OCI-LY7 (cell line): Measurements from ENCODE around the gene TCFL5. TPM values are rescaled to one million over a fixed set of nuclear protein-coding genes. Genes with fewer than 3 reads are reported as not detected.
A peak's percentile ranks its signal among the peaks of the same experiment; 100 is the strongest.

Experiments
- BruUV-seq: library from RNA; stranded (reverse); fragments of 400-500 nt; replicated peaks from 2 replicates; lab custom pipeline; 2021; lab: Mats Ljungman, UMichigan
- CTCF ChIA-PET: fragments of 300-600 bp; sonication (Branson Sonifier 250); formaldehyde crosslinking; loops from one replicate; lab custom pipeline; 2022; ENCODE audit warnings: antibody characterized with exemption; ENCODE audit not compliant: unreplicated experiment; lab: Charles Lee
- POLR2A ChIA-PET: fragments of 300-600 bp; sonication (Branson Sonifier 250); formaldehyde crosslinking; loops from one replicate; lab custom pipeline; 2022; ENCODE audit warnings: antibody characterized with exemption; lab: Charles Lee
- DNase-seq: peaks from one replicate; pipeline ENCODE4 v3.0.0-alpha.2; 2015; ENCODE audit warnings: low spot score
- H2AFZ ChIP-seq: fragments of 200-600 bp; sonication (generic), shearing (Covaris generic); 2 replicates; pipeline ENCODE4 v1.6.1; 2014; ENCODE audit warnings: mild to moderate bottlenecking, antibody characterized with exemption, low read length, moderate library complexity
- H3K27ac ChIP-seq: fragments of 200-600 bp; sonication (generic); 2 replicates; pipeline ENCODE4 v1.5.1; 2014; ENCODE audit warnings: mixed run types, low read depth, mild to moderate bottlenecking, moderate library complexity, low read length, inconsistent platforms; ENCODE audit not compliant: poor library complexity, severe bottlenecking
- H3K36me3 ChIP-seq: fragments of 200-600 bp; sonication (generic); 2 replicates; pipeline ENCODE4 v1.6.1; 2014; ENCODE audit warnings: mild to moderate bottlenecking, antibody characterized with exemption, low read length, moderate library complexity, mixed read lengths; ENCODE audit not compliant: insufficient read depth
- H3K4me1 ChIP-seq: fragments of 200-600 bp; sonication (generic); 2 replicates; pipeline ENCODE4 v1.5.1; 2014; ENCODE audit warnings: mild to moderate bottlenecking, low read length; ENCODE audit not compliant: insufficient read depth, poor library complexity, severe bottlenecking
- H3K4me2 ChIP-seq: fragments of 200-600 bp; sonication (generic); 2 replicates; pipeline ENCODE4 v1.6.1; 2014; ENCODE audit warnings: mild to moderate bottlenecking, low read length
- H3K4me3 ChIP-seq: fragments of 200-600 bp; sonication (generic); 2 replicates; pipeline ENCODE4 v1.5.1; 2014; ENCODE audit warnings: mild to moderate bottlenecking, low read depth, low read length; ENCODE audit not compliant: poor library complexity, severe bottlenecking
- H3K79me2 ChIP-seq: fragments of 200-600 bp; sonication (generic); 2 replicates; pipeline ENCODE4 v1.6.1; 2016; ENCODE audit warnings: low read depth, mild to moderate bottlenecking, low read length, moderate library complexity, mixed read lengths; ENCODE audit not compliant: insufficient read depth
- H3K9me2 ChIP-seq: fragments of 200-600 bp; sonication (generic); 2 replicates; pipeline ENCODE4 v1.6.1; 2016; ENCODE audit warnings: mild to moderate bottlenecking, low read length, mixed read lengths; ENCODE audit not compliant: insufficient read depth
- H3K9me3 ChIP-seq: fragments of 200-600 bp; sonication (generic); 2 replicates; pipeline ENCODE4 v1.6.1; 2014; ENCODE audit warnings: mild to moderate bottlenecking, mixed run types, low read length, mixed read lengths
- H4K20me1 ChIP-seq: fragments of 200-600 bp; sonication (generic); 2 replicates; pipeline ENCODE4 v1.6.1; 2014; ENCODE audit warnings: mild to moderate bottlenecking, antibody characterized with exemption, low read length, moderate library complexity, mixed read lengths; ENCODE audit not compliant: insufficient read depth
- CTCF ChIP-seq: fragments of 200-600 bp; sonication (generic); conservative IDR thresholded peaks from 2 replicates; pipeline ENCODE4 v1.5.1; 2014; ENCODE audit warnings: mild to moderate bottlenecking, antibody characterized with exemption, low read length, moderate library complexity, mixed read lengths
- EZH2phosphoT487 ChIP-seq: fragments of 200-600 bp; sonication (generic); IDR thresholded peaks from 2 replicates; pipeline ENCODE4 v1.6.1; 2018; ENCODE audit warnings: low read depth, borderline replicate concordance, mild to moderate bottlenecking, mixed run types, antibody characterized with exemption, low read length, moderate library complexity, mixed read lengths
- intact Hi-C: fragments of 100-400 bp; cut with micrococcal nuclease; formaldehyde crosslinking; loops from one replicate; pipeline ENCODE4 v1.10.0; 2022; ENCODE audit not compliant: unreplicated experiment
- total RNA-seq, 2 experiments: library from RNA; depleted of rRNA in 1 of 2; stranded (reverse); fragments of >200 nt in 1 of 2; shearing (Covaris generic) in 1 of 2; gene quantifications; 2 replicates each; pipeline ENCODE4 v1.2.3, GENCODE V29; 2014 to 2022

The TCFL5 gene
- total RNA-seq, 2 experiments from 2014 or later, result 8.7 to 9.5 TPM

- Histone ChIP-seq H3K36me3 (no peaks in the 10 kb centered on the region), H3K27ac (peak overlapping the region; percentile 18), H3K9me2 (no peaks in the 10 kb centered on the region), H2AFZ (peak overlapping the region; percentile 34; the same call in 1 of the 2 replicates), H3K79me2 (no peaks in the 10 kb centered on the region), H4K20me1 (no peaks in the 10 kb centered on the region), H3K9me3 (no peaks in the 10 kb centered on the region), H3K4me3 (peak overlapping the region; percentile 44), H3K4me2 (peak overlapping the region; percentile 48), H3K4me1 (peaks cover 16% of the 10 kb centered on the region)
- CTCF ChIA-PET, result interaction anchor here (0.6 to 0.8 kb wide), 2 partner anchors 10 to 24 kb away, joined by 3 read pairs; no protein-coding TSS in a partner anchor
- no peak; the same call in 1 of the 2 replicates for TF ChIP-seq CTCF
- TF ChIP-seq EZH2phosphoT487, result no peak
- BruUV-seq, result no TSS peak
- peak; percentile 87 for DNase-seq
- intact Hi-C loops, result no loop called here
- POLR2A ChIA-PET, result interaction anchor here (0.7 kb wide), 1 partner anchor 14 kb away, joined by 3 read pairs; no protein-coding TSS in a partner anchor
These were observed 29.3 kb downstream of the TCFL5 start for GRCh38 chr20:62832212-62832922.

- H3K4me3 ChIP-seq, result peak overlapping the region; percentile 44
These were observed 29.8 kb downstream of the TCFL5 start for GRCh38 chr20:62831854-62832211.

More at GRCh38 chr20:62831854-62832211, 29.8 kb downstream of the TCFL5 start:
- no peaks in the 10 kb centered on the region for H3K36me3 ChIP-seq
- peak overlapping the region; percentile 48 for H3K4me2 ChIP-seq
- H4K20me1 ChIP-seq, result no peaks in the 10 kb centered on the region
- H3K9me2 ChIP-seq, result no peaks in the 10 kb centered on the region
- H3K27ac ChIP-seq, result no peak overlapping the region
- CTCF ChIA-PET, result interaction anchor here (0.8 kb wide), 1 partner anchor 9 kb away, joined by 3 read pairs; no protein-coding TSS in a partner anchor
- POLR2A ChIA-PET, result interaction anchor here (0.7 kb wide), 1 partner anchor 13 kb away, joined by 3 read pairs; no protein-coding TSS in a partner anchor
- intact Hi-C loops, result no loop called here
- BruUV-seq, result no TSS peak
- no peak for DNase-seq
- H2AFZ ChIP-seq, result peak overlapping the region; percentile 34; the same call in 1 of the 2 replicates
- H3K79me2 ChIP-seq, result no peaks in the 10 kb centered on the region
- H3K4me1 ChIP-seq, result peaks cover 16% of the 10 kb centered on the region
- no peaks in the 10 kb centered on the region for H3K9me3 ChIP-seq
- no peak for TF ChIP-seq EZH2phosphoT487
- no peak for TF ChIP-seq CTCF
